AML-193 (cell line): ENCODE results near the gene WDR70.
A peak's percentile ranks its signal among the peaks of the same experiment; 100 is the strongest.
"Not testable (repeated sequence)": the region's sequence is repeated elsewhere in the genome, so short reads cannot be mapped to it uniquely, and the experiment has no call there.

Source experiments
- DNase-seq, 2 experiments: peaks; one replicate each; lab custom pipeline; 2025; lab: John Stamatoyannopoulos, UW

Gene WDR70

GRCh38 chr5:37379100-37379628, at the start of gene WDR70:
TSS of gene WDR70 (plus strand) at chr5:37379318. CDS start at chr5:37379368, 50 bp downstream.
- peak; percentile 82 to 87 for DNase-seq

DNA sequence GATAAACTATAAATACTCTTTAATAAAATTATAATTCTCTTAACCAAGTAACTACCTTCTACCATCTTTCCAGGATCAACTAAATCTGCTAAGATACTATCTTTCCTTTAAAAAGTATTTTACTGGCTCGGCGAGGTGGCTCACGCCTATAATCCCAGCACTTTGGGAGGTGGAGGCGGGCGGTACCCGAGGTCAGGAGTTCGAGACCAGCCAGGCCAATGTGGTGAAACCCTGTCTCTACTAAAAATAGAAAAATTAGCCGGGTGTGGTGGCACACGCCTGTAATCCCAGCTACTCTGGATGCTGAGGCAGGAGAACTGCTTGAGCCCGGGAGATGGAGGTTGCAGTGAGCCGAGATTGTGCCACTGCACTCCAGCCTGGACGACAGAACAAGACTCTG, 44.4 kb upstream of the WDR70 start:
- not testable (repeated sequence) for DNase-seq

GRCh38 chr5:37342741-37343140, 36.4 kb upstream of the WDR70 start:
- not testable (repeated sequence) for DNase-seq

GRCh38 chr5:37355161-37355560, 24.0 kb upstream of the WDR70 start:
- DNase-seq, result no peak

DNA sequence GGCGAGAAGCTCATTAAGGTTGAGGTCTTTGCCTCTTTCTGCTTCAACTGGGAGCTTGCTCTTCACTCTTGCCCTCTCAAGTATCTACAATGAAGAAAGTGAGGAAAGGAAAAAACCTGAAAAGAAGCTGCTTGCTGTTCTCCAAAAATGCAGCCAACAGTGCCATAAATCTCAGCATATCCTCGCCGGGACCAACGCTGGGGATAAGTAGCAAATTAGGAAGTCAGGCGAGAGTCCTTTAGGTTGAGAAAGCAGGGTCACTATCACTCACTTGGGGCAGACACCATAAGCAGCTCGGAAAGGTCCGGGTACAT, 8.6 kb upstream of the WDR70 start:
- DNase-seq, result no peak

- peak; percentile 82 to 89 for DNase-seq
Observed at GRCh38 chr5:37370864-37371726, 8.0 kb upstream of the WDR70 start, which contains the start of gene NUP155. TSS of gene NUP155 (minus strand) at chr5:37371106. CDS start at chr5:37370977, 129 bp downstream.

DNA sequence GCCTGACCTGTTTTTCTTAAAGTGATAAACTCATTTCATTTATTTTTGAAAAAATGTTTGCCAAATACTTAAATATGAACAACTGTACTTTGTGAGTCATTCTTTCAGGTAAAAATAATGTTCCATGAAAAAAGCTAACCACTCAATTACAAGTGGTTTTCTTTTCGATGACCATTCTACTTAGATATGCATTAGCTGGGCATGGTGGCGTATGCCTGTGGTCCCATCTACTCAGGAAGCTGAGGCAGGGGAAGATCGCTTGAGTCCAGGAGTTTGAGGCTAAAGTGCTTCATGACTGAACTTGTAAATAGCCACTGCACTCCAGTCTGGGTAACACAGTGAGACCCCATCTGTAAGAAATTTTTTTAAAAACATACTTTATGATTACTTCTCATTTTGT, 4.0 kb upstream of the WDR70 start:
- DNase-seq, result no peak

GRCh38 chr5:37378066-37378465, 1.1 kb upstream of the WDR70 start:
- DNase-seq, result not testable (repeated sequence)

DNA sequence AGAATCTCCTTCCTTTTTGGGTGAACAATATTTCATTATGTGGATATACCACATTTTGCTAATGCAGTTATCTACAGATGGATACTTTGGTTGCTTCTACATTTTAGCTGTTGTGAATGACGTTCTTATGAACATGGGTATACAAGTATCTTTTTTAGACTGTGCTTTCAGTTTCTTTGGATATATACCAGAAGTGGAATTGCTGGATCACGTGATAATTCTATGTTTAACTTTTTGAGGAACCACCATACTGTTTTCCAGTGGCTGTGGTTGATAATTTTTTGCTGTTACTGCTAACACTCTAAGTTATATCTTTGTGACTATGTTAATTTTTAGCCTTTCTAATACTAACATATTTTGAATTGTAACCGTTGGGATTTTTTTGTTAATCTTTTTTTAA, 12.5 kb downstream of the WDR70 start:
- DNase-seq, result no peak

DNA sequence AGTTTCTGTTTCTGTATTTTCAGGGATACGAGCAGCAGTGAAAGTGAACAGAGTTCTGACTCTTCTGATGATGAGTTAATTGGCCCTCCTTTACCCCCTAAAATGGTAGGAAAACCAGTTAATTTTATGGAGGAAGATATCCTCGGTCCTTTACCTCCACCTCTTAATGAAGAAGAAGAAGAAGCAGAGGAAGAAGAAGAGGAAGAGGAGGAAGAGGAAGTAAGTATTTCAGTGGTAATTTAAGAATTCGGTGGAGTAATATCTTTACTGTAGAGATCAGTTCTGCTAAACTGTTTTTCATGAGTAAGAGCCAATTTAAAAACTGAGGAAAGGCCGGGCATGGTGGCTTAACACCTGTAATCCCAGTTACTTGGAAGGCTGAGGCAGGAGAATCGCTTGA, 17.2 kb downstream of the WDR70 start:
- peak in 1 of 2 experiments; percentile 11 for DNase-seq

GRCh38 chr5:37400501-37400900, 21.4 kb downstream of the WDR70 start:
- DNase-seq, result no peak

- DNase-seq, result no peak
Observed at GRCh38 chr5:37412515-37412914, 33.4 kb downstream of the WDR70 start.

GRCh38 chr5:37415456-37415855, 36.3 kb downstream of the WDR70 start:
- not testable (repeated sequence) for DNase-seq

DNA sequence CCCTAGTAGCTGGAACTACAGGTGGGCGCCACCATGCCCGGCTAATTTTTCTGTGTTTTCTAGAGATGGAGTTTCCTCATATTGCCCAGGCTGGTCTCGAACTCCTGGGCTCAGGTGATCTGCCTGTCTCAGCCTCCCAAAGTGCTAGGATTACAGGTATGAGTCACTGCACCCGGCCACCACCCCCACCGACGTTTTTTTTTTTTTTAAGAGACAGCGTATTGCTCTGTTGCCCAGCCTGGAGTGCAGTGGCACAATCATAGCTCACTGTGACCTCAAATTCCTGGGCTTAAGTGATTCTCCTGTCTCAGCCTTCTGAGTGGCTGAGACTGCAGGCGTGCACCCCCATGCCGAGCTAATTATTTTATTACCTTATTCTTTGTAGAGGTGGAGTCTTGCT, 38.2 kb downstream of the WDR70 start:
- no peak for DNase-seq

DNA sequence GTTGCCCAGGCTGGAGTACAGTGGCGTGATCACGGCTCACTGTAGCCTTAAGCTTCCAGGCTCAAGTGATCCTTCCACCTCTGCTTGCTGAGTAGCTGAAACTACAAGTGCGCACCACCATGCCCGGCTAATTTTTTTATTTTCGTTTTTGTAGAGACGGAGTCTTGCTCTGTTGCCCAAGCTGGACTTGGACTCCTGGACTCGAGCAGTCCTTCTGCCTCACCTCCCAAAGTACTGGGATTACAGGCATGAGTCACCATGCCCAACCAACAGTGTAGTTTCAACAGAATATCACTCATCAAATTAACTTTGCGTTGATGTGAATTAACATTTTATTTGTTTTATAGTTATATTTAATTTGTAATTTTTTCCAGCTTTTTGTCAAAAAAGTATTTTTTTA, 45.3 kb downstream of the WDR70 start:
- no peak for DNase-seq

DNA sequence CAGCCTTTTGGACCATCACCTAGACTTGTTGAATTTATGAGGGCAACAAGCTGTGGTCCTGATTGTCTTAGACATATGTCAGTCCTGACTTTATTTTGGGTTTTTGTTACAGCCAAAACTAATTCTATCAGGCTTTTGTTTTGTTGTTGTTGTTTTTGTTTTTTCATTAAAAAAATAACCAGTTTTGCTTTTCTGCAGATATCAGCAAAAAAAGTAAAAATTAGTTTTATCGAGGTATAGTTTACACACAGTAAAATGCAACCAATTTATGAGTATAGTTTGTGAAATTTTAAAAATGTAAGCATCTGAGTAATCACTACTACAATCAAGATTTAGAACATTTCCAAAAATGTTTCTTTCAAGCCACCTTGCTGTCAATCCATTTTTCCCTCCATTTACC, 48.9 kb downstream of the WDR70 start:
- no peak for DNase-seq

DNA sequence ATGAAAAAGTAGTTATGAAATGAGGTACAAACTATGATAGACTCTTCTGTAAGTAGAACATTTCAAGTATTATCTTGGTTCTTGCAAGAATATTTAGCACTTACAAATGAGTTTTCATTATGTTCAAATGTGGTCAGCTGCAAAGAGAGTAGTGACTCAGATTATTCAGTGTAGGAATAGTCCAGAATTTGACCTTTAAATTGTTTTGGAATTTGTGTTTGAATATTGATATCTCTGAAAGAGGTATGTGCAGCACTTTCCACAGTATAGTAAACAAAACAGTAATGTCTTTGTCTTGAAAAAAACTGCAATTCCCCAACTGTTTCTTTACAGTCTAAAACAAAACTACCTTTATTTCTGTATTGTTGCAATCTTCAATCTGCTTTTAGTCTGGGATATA, 56.1 kb downstream of the WDR70 start:
- no peak for DNase-seq

DNA sequence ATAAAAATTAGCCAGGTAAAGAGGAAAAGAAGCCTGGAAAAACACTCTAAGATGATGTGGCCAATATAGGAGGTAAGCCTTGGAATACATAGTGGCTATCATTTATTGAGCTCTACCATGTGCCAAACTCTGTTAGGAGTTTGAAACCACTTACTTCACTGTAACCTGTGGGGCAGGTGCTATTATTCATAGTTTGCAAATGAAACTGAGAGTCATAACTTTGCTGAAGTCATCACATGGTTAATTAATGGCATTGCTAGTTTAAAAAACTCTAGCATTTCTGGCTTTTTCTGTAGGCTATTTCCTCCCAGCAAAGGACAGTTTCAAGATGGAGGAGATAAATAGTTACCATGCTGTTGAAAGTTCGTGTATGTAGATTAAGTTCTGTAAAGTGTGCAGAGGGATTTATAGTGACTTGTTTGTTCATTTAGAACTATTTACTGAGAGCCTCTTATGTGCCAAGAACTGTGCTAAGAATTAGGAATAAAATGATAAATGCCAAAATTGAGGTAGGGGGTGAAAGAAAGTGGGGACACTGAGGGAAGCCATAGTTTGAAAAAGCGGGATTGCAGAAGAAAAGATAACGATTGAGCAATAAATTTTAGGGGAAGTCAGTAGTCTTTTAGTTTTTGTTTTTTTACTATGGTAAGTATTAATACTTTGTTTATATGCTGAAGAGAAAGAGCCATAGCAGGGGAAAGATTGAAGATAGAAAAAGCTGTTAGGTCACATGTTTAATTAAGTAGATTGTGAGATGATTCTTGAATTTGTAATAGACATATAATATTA, 57.2 kb downstream of the WDR70 start:
- peak in 1 of 2 experiments; percentile 2 for DNase-seq

DNA sequence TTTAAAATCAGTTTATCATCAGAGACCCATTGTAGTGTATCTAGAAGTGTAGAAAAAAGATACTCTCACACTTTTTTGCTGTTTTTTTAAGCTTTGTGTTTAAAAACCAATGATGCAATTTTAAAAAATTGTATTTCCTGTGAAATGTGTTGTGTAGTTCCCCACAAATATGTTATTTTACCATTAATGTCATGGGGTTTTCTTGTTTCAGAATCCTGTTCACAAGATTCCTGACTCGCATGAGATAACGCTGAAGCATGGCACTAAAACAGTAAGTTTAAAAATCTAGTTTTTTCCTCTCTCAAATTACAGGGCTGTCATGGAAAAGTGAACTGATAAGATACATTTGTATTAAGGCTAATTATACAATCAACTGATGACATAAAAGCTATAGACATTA, 58.6 kb downstream of the WDR70 start:
- DNase-seq, result no peak

DNA sequence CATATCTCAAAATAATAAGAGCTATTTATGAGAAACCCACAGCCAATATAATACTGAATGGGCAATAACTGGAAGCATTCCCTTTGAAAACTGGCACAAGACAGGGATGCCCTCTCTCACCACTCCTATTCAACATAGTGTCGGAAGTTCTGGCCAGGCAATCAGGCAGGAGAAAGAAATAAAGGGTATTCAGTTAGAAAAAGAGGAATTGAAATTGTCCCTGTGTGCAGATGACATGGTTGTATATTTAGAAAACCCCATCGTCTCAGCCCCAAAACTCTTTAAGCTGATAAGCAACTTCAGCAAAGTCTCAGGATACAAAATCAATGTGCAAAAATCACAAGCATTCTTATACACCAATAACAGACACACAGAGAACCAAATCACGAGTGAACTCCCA, 66.7 kb downstream of the WDR70 start:
- DNase-seq, result not testable (repeated sequence)

DNA sequence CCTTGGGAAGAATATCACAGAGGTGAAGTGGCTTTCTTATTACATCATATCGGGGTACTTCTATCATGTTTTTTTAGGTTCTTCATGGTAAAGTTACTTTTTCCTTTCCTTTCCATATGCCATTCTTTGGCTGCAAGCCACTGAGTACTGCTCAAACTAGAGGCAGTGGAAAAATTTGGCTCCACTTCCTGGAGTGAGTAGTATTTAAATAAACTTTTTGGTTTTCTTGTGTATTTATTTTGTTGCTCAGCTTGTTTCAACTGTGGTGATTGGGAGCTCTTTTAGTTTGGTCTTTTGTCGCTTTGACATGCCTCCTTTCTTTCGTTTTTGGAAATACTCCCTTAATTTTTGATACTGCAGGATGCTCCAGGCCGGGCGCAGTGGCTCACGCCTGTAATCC, 69.8 kb downstream of the WDR70 start:
- DNase-seq, result no peak

DNA sequence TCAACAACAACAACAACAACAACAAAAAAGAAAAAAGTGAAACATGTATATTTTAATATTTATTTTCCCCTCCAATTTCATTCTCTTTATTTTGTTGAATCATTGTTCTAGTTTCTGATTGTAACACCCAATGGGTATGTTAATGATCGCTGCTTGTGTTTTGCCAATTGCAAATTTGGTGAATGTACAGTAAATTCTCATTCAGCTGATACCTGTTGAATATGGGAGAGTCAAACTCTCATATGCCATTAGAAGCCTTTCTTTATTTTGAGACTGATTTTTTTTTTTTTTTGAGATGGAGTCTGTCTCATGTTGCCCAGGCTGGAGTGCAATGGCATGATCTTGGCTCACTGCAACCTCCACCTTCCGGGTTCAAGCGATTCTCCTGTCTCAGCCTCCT, 72.9 kb downstream of the WDR70 start:
- not testable (repeated sequence) for DNase-seq

- DNase-seq, result not testable (repeated sequence)
Observed at GRCh38 chr5:37453252-37453651, 74.1 kb downstream of the WDR70 start.
